GM12878 (cell line): ENCODE measurements around the gene EBF3. TPM values are rescaled to one million over a fixed set of nuclear protein-coding genes. Genes with fewer than 3 reads are reported as not detected.

Experiments
- ATAC-seq: fragments of 200-7000 bp; cut with Tn5 transposase; 3 replicates; pipeline ENCODE4 v1.9.1; 2020; ENCODE audit warnings: mild to moderate bottlenecking, moderate library complexity
- BruUV-seq: library from RNA; stranded (reverse); fragments of 400-500 nt; replicated peaks from 2 replicates; lab custom pipeline; 2021; lab: Mats Ljungman, UMichigan
- CTCF ChIA-PET: fragments of 300-600 bp; sonication (Branson Sonifier 250); formaldehyde crosslinking; extraction: SDS; loops from one replicate; lab custom pipeline; 2021; ENCODE audit warnings: inconsistent platforms; lab: Yijun Ruan, JAX
- POLR2A ChIA-PET: fragments of 350-600 bp; formaldehyde crosslinking; extraction: SDS; loops from one replicate; lab custom pipeline; 2021; ENCODE audit warnings: inconsistent platforms; lab: Charles Lee
- RAD21 ChIA-PET: fragments of 300-600 bp; sonication (Branson Sonifier 250); formaldehyde crosslinking; loops from one replicate; lab custom pipeline; 2023; ENCODE audit warnings: antibody characterized with exemption; ENCODE audit not compliant: unreplicated experiment; lab: Charles Lee
- SMC1A ChIA-PET: fragments of 300-600 bp; sonication (Branson Sonifier 250); formaldehyde crosslinking; loops from one replicate; lab custom pipeline; 2023; ENCODE audit not compliant: unreplicated experiment, uncharacterized antibody; lab: Charles Lee
- DNase-seq: peaks from one replicate; pipeline ENCODE4 v3.0.0-alpha.2; 2011; ENCODE audit warnings: low read depth, low spot score
- FAIRE-seq: peaks from 3 replicates; lab custom pipeline; 2011; peaks lifted over from hg19 to GRCh38; lab: Jason Lieb, UNC
- H2AFZ ChIP-seq: 2 replicates; pipeline ENCODE4 v1.6.0; 2011; ENCODE audit warnings: low read depth, low read length, control low read depth; ENCODE audit not compliant: control insufficient read depth
- H3K27ac ChIP-seq: 2 replicates; pipeline ENCODE4 v1.5.1; 2011; ENCODE audit warnings: control low read depth; ENCODE audit not compliant: control insufficient read depth, insufficient read depth
- H3K27me3 ChIP-seq, 2 experiments: replicated peaks in 1 of 2; 2 replicates each; pipeline versions ENCODE4 v1.6.0 to v1.6.1; 2011; ENCODE audit warnings: low read length in 1 of 2; ENCODE audit not compliant: control insufficient read depth in 2 of 2, insufficient read depth in 2 of 2
- H3K36me3 ChIP-seq, 2 experiments: 2 replicates each; pipeline ENCODE4 v1.5.1; 2011; ENCODE audit warnings: low read length in 1 of 2; ENCODE audit not compliant: control insufficient read depth in 2 of 2, insufficient read depth in 2 of 2
- H3K4me1 ChIP-seq: 2 replicates; pipeline ENCODE4 v1.6.1; 2011; ENCODE audit warnings: mild to moderate bottlenecking, low read length, moderate library complexity, mixed read lengths; ENCODE audit not compliant: control insufficient read depth, insufficient read depth
- H3K4me2 ChIP-seq: 2 replicates; pipeline ENCODE4 v1.6.0; 2011; ENCODE audit warnings: control low read depth; ENCODE audit not compliant: control insufficient read depth, insufficient read depth
- H3K4me3 ChIP-seq: fragments of 200-600 bp; sonication (generic); 2 replicates; pipeline ENCODE4 v1.5.1; 2016
- H3K79me2 ChIP-seq: 2 replicates; pipeline ENCODE4 v1.6.0; 2011; ENCODE audit warnings: low read length; ENCODE audit not compliant: control insufficient read depth, insufficient read depth
- H3K9ac ChIP-seq: 2 replicates; pipeline ENCODE4 v1.8.0; 2011; ENCODE audit warnings: low read length, control low read depth, mixed read lengths; ENCODE audit not compliant: control insufficient read depth, insufficient read depth
- H3K9me3 ChIP-seq: replicated peaks from 3 replicates; pipeline ENCODE4 v1.5.1; 2011; ENCODE audit warnings: mild to moderate bottlenecking, low read length; ENCODE audit not compliant: control insufficient read depth, insufficient read depth
- H4K20me1 ChIP-seq: 2 replicates; pipeline ENCODE4 v1.6.0; 2011; ENCODE audit not compliant: control insufficient read depth, insufficient read depth
- BACH1 ChIP-seq: fragments of 450-650 bp; IDR thresholded peaks from 2 replicates; pipeline ENCODE4 v1.6.1; 2017; ENCODE audit warnings: mild to moderate bottlenecking, borderline replicate concordance
- ETV6 ChIP-seq, 2 experiments: fragments of 450-650 bp in 1 of 2; IDR thresholded peaks in 1 of 2; conservative IDR thresholded peaks in 1 of 2; 2 replicates each; pipeline ENCODE4 v1.6.1; 2014; ENCODE audit warnings: antibody characterized with exemption in 1 of 2, borderline replicate concordance in 1 of 2, low read depth in 1 of 2, mild to moderate bottlenecking in 1 of 2, moderate library complexity in 1 of 2
- PML ChIP-seq: IDR thresholded peaks from 2 replicates; pipeline ENCODE4 v1.6.1; 2012; ENCODE audit warnings: low read length, inconsistent platforms
- SIN3A ChIP-seq: IDR thresholded peaks from 2 replicates; pipeline ENCODE4 v1.6.1; 2012; ENCODE audit warnings: low read depth, low read length, improper control_type of control experiment
- STAT3 ChIP-seq: IDR thresholded peaks from 2 replicates; pipeline ENCODE4 v1.6.1; 2011; ENCODE audit warnings: low read depth, low read length, improper control_type of control experiment
- ZBTB11 ChIP-seq: fragments of 450-650 bp; formaldehyde crosslinking; IDR thresholded peaks from 2 replicates; pipeline ENCODE4 v1.5.0; 2022; ENCODE audit warnings: mild to moderate bottlenecking, missing genetic modification characterization
- WGBS: methylation state at CpG from one replicate; pipeline ENCODE4 v1.1.6; 2016; ENCODE audit warnings: low lambda C conversion rate; ENCODE audit not compliant: insufficient replicate concordance, insufficient coverage; ENCODE audit errors: missing lambda C conversion rate; 5-methylcytosine and 5-hydroxymethylcytosine counted together
- in situ Hi-C: fragments of 300-500 bp; cut with MboI; formaldehyde crosslinking; loops from 9 replicates; pipeline ENCODE4 v1.14.3; 2018; ENCODE audit warnings: mixed read lengths
- intact Hi-C: fragments of 100-400 bp; cut with micrococcal nuclease; formaldehyde crosslinking; loops from one replicate; pipeline ENCODE4 v1.14.2; 2022; ENCODE audit not compliant: unreplicated experiment
- polyA plus RNA-seq, 11 experiments: library from polyadenylated mRNA; depleted of rRNA in 4 of 11; unstranded in 6 of 11; stranded (reverse) in 5 of 11; fragments of >200 nt; fragmentation: Nextera tagmentation in 4 of 11; fragmentation: Illumina TruSeq in 1 of 11; extraction: Ambion mirVana in 4 of 11; extraction: Trizol in 1 of 11; gene quantifications; 1 replicate in 1 of 11; 2 replicates in 10 of 11; pipeline versions ENCODE4 v1.2.1 to v1.2.3, GENCODE V29; 2011 to 2016; ENCODE audit warnings: inconsistent platforms in 2 of 11, missing spikeins in 2 of 11, low read depth in 1 of 11
- total RNA-seq, 4 experiments: library from RNA; depleted of rRNA in 3 of 4; stranded (reverse); fragments of >200 nt in 3 of 4; fragmentation: Illumina TruSeq in 1 of 4; extraction: Trizol in 1 of 4; gene quantifications; 2 replicates each; pipeline versions ENCODE4 v1.2.1 to v1.2.3, GENCODE V29; 2013 to 2021
- TF ChIP-seq, protein P1 (sequence below): fragments of 450-650 bp; IDR thresholded peaks from 2 replicates; pipeline ENCODE4 v1.6.1; 2017; ENCODE audit warnings: mild to moderate bottlenecking, moderate library complexity

EBF3 gene
- total and polyA plus RNA-seq, 10 of the 15 experiments (the other 5 are each of a cell fraction or from before 2014, with no cell fraction given): not detected

GRCh38 chr10:129918401-129918800 is 45.7 kb downstream of the EBF3 start:
- ATAC-seq (no peak), DNase-seq (no peak), FAIRE-seq (no peak)
- WGBS: 59% methylated on average over 9 of the region's 9 CpGs
- intact Hi-C loops: no loop called here
- BruUV-seq: no TSS peak
- Histone ChIP-seq H3K27ac (no peak overlapping the region), H3K9me3 (no peaks in the 10 kb centered on the region), H3K4me1 (no peaks in the 10 kb centered on the region), H3K36me3 (no peaks in the 10 kb centered on the region), H3K4me3 (no peak overlapping the region), H3K9ac (no peak overlapping the region), H3K79me2 (no peaks in the 10 kb centered on the region), H3K27me3 (no peaks in the 10 kb centered on the region), H2AFZ (no peak overlapping the region), H3K4me2 (no peak overlapping the region), H4K20me1 (no peaks in the 10 kb centered on the region)
- TF ChIP-seq SIN3A (no peak), BACH1 (no peak), ETV6 (conservative IDR thresholded peaks at IDR 0.05 in 1 of 2, IDR thresholded peaks at IDR 0.05 in 1 of 2; ENCODE audit: borderline replicate concordance in 1 of 2, low read depth in 1 of 2) (no peak), ZBTB11 (no peak), STAT3 (no peak), PML (no peak)
- TF ChIP-seq, protein P1, sequence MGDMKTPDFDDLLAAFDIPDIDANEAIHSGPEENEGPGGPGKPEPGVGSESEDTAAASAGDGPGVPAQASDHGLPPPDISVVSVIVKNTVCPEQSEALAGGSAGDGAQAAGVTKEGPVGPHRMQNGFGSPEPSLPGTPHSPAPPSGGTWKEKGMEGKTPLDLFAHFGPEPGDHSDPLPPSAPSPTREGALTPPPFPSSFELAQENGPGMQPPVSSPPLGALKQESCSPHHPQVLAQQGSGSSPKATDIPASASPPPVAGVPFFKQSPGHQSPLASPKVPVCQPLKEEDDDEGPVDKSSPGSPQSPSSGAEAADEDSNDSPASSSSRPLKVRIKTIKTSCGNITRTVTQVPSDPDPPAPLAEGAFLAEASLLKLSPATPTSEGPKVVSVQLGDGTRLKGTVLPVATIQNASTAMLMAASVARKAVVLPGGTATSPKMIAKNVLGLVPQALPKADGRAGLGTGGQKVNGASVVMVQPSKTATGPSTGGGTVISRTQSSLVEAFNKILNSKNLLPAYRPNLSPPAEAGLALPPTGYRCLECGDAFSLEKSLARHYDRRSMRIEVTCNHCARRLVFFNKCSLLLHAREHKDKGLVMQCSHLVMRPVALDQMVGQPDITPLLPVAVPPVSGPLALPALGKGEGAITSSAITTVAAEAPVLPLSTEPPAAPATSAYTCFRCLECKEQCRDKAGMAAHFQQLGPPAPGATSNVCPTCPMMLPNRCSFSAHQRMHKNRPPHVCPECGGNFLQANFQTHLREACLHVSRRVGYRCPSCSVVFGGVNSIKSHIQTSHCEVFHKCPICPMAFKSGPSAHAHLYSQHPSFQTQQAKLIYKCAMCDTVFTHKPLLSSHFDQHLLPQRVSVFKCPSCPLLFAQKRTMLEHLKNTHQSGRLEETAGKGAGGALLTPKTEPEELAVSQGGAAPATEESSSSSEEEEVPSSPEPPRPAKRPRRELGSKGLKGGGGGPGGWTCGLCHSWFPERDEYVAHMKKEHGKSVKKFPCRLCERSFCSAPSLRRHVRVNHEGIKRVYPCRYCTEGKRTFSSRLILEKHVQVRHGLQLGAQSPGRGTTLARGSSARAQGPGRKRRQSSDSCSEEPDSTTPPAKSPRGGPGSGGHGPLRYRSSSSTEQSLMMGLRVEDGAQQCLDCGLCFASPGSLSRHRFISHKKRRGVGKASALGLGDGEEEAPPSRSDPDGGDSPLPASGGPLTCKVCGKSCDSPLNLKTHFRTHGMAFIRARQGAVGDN: no peak
- ChIA-PET RAD21 (no interaction called here), POLR2A (no interaction called here), SMC1A (no interaction called here), CTCF (no interaction called here)
- in situ Hi-C loops: no loop called here
